Measurements from ENCODE around the gene POLD1.

- TF ChIP-seq CTCF (IDR thresholded peaks at IDR 0.05) (no peak), POLR2A (IDR thresholded peaks at IDR 0.05) (no peak)
Observed at GRCh38 chr19:50340331-50340730, 43.8 kb upstream of the POLD1 start.

Measured in esophagus squamous epithelium (tissue), 4 donors.